Stimulated activated CD4-positive, alpha-beta T cell treated with anti-CD3 and anti-CD28 coated beads, Interleukin-12 subunit alpha, Interleukin-12 subunit beta, amount 100 ng/mL, for 4 hours (primary cell): ENCODE data around the gene TXN2.
"Not testable (repeated sequence)": the region's sequence is repeated elsewhere in the genome, so short reads cannot be mapped to it uniquely, and the experiment has no call there.

Experiments
- DNase-seq: peaks from one replicate; pipeline ENCODE4 v3.0.0-alpha.2; 2020

Gene TXN2

GRCh38 chr22:36425977-36426523 lies 55.4 kb downstream of the TXN2 start:
- no peak for DNase-seq

DNA sequence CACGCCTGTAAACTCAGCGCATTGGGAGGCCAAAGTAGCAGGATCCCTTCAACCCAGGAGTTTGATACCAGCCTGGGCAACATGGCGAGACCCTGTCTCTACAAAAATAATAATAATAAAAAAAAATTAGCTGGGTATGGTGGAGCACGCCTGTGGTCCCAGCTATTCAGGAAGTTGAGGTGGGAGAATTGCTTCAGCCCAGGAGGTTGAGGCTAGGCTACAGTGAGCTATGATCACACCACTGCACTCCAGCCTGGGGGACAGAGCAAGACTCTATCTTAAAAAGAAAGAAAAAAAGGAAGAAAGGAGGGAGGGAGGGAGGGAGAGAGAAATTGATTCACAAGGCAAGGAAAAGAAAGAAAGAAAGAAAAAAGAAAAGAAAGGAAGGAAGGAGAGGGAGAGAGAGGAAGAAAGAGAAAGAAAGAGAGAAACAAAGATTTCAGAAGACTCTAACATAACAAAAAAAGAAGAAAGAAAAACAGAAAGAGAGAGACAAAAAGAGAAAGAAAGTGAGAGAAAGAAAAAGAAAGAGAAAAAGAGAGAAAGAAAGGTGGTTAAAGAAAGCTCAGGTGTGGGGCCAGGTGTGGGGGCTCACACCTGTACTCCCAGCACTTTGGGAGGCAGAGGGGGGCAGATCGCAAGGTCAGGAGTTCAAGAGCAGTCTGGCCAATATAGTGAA lies 56.4 kb downstream of the TXN2 start:
- DNase-seq, result no peak

GRCh38 chr22:36424466-36424865 lies 57.0 kb downstream of the TXN2 start:
- DNase-seq, result not testable (repeated sequence)

DNA sequence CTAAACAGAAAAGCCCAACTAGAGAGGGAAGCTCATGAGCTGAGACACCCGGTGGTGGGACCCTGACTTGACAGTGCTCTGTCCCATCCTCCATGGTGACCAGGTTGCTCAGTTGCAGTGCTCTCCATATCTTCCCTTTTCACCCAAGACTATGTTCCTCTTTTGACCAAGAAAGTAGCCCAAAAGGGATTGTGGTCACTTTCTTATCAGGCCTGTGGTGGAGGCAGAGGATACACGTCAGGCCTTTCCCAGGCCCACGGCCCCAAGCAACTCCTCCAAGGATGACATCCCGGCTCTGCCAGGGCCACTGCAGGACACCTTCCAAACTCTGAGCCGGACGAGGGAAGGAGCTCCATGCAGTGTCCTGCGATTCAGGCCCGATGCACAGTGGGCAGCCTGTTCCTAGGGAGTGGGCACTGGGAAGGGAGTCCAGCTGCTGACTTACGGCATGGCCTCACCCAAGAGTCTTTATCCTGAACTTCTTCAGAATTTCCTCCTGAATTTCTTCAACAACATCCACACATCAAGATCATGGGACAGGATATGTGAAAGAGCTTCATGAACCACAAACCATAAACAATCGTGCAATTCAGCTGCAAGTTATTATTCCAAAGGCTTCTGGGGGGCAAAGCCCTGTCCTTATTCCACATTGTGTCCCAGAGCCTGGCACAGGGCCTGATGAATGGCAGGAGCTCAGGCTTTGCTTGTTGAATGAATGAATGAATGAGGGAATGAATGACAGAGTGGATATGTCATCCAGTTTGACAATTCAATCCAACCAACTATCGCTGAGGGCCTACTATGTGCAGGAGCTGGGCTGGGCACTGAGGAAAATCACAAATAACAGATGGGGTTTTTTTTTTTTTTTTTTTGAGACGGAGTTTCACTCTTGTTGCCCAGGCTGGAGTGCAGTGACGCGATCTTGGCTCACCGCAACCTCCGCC lies 57.7 kb downstream of the TXN2 start:
- no peak for DNase-seq

- no peak for DNase-seq
These were observed 59.0 kb downstream of the TXN2 start for GRCh38 chr22:36422287-36423014.

DNA sequence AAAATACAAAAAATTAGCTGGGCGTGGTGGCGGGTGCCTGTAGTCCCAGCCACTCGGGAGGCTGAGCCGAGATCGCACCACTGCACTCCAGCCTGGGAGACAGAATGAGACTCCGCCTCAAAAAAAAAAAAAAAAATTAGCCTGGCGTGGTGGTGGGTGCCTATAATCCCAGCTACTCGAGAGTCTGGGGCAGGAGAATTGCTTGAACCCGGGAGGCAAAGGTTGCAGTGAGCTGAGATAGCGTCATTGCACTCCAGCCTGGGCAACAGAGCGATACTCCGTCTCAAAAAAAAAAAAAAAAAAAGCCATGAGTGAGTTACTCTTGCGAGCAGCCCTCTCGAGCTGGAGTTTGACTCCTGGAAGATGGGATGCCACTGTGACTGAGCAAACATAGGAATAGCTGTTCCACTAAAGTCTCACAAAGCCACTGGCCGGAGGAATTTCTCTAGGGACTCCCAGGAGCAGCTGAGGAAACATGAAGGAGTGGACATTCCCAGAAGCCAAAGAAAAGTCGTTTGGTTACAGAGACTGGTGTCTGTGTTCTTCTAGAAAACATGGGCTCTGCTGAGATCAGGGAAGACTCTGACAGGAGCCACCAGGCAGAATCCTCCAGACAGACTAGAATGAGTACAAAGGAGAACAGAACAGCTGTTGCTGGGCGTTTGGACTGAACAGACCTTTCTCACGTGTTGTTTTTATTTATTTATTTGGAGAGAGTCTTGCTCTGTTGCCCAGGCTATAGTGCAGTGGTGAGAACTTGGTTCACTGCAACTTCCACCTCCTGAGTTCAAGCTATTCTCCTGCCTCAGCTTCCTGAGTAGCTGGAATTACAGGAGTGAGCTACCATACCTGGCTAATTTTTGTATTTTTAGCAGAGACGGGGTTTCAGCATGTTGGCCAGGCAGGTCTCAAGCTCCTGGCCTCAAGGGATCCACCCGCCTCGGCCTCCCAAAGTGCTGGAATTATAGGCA lies 61.2 kb downstream of the TXN2 start:
- DNase-seq, result no peak

- DNase-seq, result no peak
These were observed 62.1 kb downstream of the TXN2 start for GRCh38 chr22:36419177-36419911.

GRCh38 chr22:36417281-36417686 lies 64.2 kb downstream of the TXN2 start:
- DNase-seq, result no peak
